ENCODE results near the gene SCARB1.

DNA sequence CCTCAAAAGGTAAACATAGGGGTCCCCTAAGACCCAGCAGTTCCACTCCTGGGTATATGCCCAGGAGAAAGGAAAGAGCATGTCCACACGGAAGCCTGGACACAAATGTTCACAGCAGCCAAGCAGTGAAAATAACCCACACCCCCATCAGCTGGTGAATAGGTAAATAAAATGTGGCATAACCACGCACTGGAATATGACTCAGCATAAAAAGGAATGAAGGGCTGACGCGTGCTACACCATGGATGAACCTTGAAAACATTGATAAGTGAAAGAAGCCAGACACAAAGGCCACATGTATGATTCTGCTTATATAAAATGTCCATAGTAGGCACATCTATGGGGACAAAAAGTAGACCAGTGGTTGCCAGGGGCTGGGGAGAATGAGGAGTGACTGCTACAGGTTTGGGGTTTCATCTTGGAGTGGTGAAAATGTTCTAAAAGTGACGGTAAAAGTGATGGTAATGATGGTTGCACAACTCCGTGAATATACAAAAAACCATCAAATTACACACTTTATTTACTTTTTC is 3.8 kb upstream of the SCARB1 start:
- TF ChIP-seq, protein P1, sequence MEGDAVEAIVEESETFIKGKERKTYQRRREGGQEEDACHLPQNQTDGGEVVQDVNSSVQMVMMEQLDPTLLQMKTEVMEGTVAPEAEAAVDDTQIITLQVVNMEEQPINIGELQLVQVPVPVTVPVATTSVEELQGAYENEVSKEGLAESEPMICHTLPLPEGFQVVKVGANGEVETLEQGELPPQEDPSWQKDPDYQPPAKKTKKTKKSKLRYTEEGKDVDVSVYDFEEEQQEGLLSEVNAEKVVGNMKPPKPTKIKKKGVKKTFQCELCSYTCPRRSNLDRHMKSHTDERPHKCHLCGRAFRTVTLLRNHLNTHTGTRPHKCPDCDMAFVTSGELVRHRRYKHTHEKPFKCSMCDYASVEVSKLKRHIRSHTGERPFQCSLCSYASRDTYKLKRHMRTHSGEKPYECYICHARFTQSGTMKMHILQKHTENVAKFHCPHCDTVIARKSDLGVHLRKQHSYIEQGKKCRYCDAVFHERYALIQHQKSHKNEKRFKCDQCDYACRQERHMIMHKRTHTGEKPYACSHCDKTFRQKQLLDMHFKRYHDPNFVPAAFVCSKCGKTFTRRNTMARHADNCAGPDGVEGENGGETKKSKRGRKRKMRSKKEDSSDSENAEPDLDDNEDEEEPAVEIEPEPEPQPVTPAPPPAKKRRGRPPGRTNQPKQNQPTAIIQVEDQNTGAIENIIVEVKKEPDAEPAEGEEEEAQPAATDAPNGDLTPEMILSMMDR (IDR thresholded peaks at IDR 0.05) = no peak
- TF ChIP-seq POLR2A (IDR thresholded peaks at IDR 0.05; ENCODE audit: low read depth) (no peak), POLR2AphosphoS5 (IDR thresholded peaks at IDR 0.05) (no peak)

Measured in esophagus muscularis mucosa (tissue), 3 donors.